ENCODE results near the gene ZNF302. TPM values are rescaled to one million over a fixed set of nuclear protein-coding genes. Genes with fewer than 3 reads are reported as not detected.

The ZNF302 gene
- total and polyA plus RNA-seq, 3 experiments from 2014 or later, result 13.4 to 16.0 (median 14.8) TPM

- no peaks in the 10 kb centered on the region for H3K4me1 Mint-ChIP-seq
- H3K27me3 Mint-ChIP-seq, result peaks cover 26 to 60% of the 10 kb centered on the region in 2 donors
- Histone ChIP-seq H3K9me3 (ENCODE audit: low read length) (peaks cover 7% of the 10 kb centered on the region), H3K36me3 (ENCODE audit: insufficient read depth, low read length) (no peaks in the 10 kb centered on the region), H3K27me3 (ENCODE audit: insufficient read depth, low read length, poor library complexity, severe bottlenecking) (no peaks in the 10 kb centered on the region), H3K27ac (ENCODE audit: low read depth, low read length) (no peak overlapping the region), H3K4me1 (ENCODE audit: insufficient read depth, low read length) (no peaks in the 10 kb centered on the region), H3K4me3 (ENCODE audit: low read length) (no peak overlapping the region)
- ChIA-PET POLR2A (no interaction called here), CTCF (interaction anchor here (0.7 to 3.0 kb wide), 7 partner anchors 8 to 212 kb away, joined by 3 to 30 read pairs (median 3); no protein-coding TSS in a partner anchor)
- peaks cover 0 to 10% (median 0%) of the 10 kb centered on the region in 3 donors for H3K36me3 Mint-ChIP-seq
- H3K9me3 Mint-ChIP-seq, result peaks cover 5 to 20% (median 12%) of the 10 kb centered on the region in 5 donors
- H3K27ac Mint-ChIP-seq, result no peak overlapping the region
- H3K4me3 Mint-ChIP-seq, result no peak overlapping the region
- no peak for DNase-seq
Observed at GRCh38 chr19:34713262-34713637, 35.8 kb downstream of the ZNF302 start.

GRCh38 chr19:34715357-34715756, 37.9 kb downstream of the ZNF302 start:
- Histone ChIP-seq H3K36me3 (ENCODE audit: insufficient read depth, low read length) (no peaks in the 10 kb centered on the region), H3K4me1 (ENCODE audit: insufficient read depth, low read length) (no peaks in the 10 kb centered on the region), H3K4me3 (ENCODE audit: low read length) (no peak overlapping the region), H3K27ac (ENCODE audit: low read depth, low read length) (no peak overlapping the region), H3K9me3 (ENCODE audit: low read length) (peaks cover 7% of the 10 kb centered on the region), H3K27me3 (ENCODE audit: insufficient read depth, low read length, poor library complexity, severe bottlenecking) (no peaks in the 10 kb centered on the region)
- Mint-ChIP-seq H3K36me3 (peaks cover 0 to 10% (median 0%) of the 10 kb centered on the region in 3 donors), H3K27ac (no peak overlapping the region), H3K4me3 (no peak overlapping the region), H3K4me1 (no peaks in the 10 kb centered on the region), H3K9me3 (peaks cover 5 to 20% (median 12%) of the 10 kb centered on the region in 5 donors), H3K27me3 (peaks cover 23 to 49% of the 10 kb centered on the region in 2 donors)
- DNase-seq, result no peak
- POLR2A ChIA-PET, result no interaction called here
- CTCF ChIA-PET, result no interaction called here

- Histone ChIP-seq H3K27ac (ENCODE audit: low read depth, low read length) (no peak overlapping the region), H3K9me3 (ENCODE audit: low read length) (no peaks in the 10 kb centered on the region), H3K4me1 (ENCODE audit: insufficient read depth, low read length) (no peaks in the 10 kb centered on the region), H3K4me3 (ENCODE audit: low read length) (no peak overlapping the region), H3K27me3 (ENCODE audit: insufficient read depth, low read length, poor library complexity, severe bottlenecking) (no peaks in the 10 kb centered on the region), H3K36me3 (ENCODE audit: insufficient read depth, low read length) (no peaks in the 10 kb centered on the region)
- no peak overlapping the region for H3K4me3 Mint-ChIP-seq
- H3K36me3 Mint-ChIP-seq, result no peaks in the 10 kb centered on the region
- ChIA-PET CTCF (no interaction called here), POLR2A (no interaction called here)
- H3K9me3 Mint-ChIP-seq, result no peaks in the 10 kb centered on the region
- H3K27ac Mint-ChIP-seq, result no peak overlapping the region
- peaks cover 13 to 41% of the 10 kb centered on the region in 2 donors for H3K27me3 Mint-ChIP-seq
- no peak for DNase-seq
- H3K4me1 Mint-ChIP-seq, result no peaks in the 10 kb centered on the region
Observed at GRCh38 chr19:34722353-34722752, 44.9 kb downstream of the ZNF302 start.

DNA sequence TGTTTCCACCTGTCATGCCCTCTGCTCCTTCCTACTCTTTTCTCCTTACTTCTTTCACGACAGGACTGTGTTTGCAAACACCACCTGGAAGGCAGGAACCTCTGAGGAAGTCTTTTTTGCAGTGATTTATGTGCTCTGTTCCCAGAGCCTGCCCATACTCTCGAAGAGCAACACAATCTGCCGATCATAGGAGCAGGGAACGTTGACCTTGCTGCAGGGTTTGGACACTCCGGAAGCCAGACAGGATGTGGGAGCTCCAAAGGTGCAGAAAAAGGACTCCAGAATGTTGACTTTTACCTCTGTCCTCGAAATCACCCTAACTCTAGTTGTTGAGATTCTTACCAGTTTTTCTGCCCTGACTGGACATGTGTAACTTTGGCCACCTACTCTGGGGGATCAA, 47.9 kb downstream of the ZNF302 start:
- CTCF ChIA-PET, result no interaction called here
- Mint-ChIP-seq H3K4me3 (no peak overlapping the region), H3K9me3 (no peaks in the 10 kb centered on the region), H3K36me3 (no peaks in the 10 kb centered on the region), H3K4me1 (no peaks in the 10 kb centered on the region), H3K27ac (no peak overlapping the region), H3K27me3 (peaks cover 19 to 53% of the 10 kb centered on the region in 2 donors)
- H3K27ac ChIP-seq (ENCODE audit: low read depth, low read length), result no peak overlapping the region
- POLR2A ChIA-PET, result no interaction called here
- no peaks in the 10 kb centered on the region for H3K9me3 ChIP-seq (ENCODE audit: low read length)
- H3K4me1 ChIP-seq (ENCODE audit: insufficient read depth, low read length), result no peaks in the 10 kb centered on the region
- H3K36me3 ChIP-seq (ENCODE audit: insufficient read depth, low read length), result no peaks in the 10 kb centered on the region
- H3K27me3 ChIP-seq (ENCODE audit: insufficient read depth, low read length, poor library complexity, severe bottlenecking), result no peaks in the 10 kb centered on the region
- DNase-seq, result no peak
- no peak overlapping the region for H3K4me3 ChIP-seq (ENCODE audit: low read length)

DNA sequence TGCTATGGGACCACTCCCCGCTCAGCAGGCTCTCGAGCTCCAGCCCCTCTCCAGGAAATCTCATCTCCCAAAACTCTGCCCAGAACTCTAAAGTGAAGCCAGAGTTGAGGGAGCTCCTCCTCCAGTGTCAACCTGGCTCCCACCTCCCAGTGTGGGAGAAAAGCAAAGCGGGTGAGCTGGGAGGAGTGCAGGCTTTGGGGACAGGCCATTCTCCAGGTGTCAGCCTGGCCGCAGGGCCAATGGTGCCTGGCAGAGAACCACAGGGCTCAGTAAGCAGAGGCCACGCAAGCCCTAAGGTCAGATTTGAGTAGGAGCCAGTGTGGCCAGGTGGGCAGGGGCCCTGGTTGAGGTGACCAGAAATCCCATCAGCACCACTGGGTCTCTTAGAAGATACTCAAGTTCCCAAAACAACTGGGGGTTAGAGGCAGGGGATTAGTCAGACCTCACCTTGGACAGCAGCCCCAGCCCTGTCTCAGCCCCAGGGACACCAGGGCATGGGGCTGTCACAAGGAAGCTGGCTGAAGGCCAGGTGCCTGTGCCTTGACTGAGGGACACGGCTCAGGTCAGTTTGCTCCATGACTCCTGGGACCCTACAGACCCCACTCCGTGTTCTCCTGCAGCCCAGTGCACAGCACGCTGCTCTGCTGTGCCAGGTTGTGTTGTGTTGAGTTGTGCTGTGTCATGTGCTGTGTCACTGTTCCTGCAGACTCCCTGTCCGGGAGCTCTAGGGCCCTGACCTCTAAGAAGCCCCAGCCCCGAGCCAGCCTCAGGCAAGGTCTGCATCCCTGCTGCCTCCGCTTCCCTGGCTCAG, 53.7 kb downstream of the ZNF302 start:
- Histone ChIP-seq H3K27me3 (ENCODE audit: insufficient read depth, low read length, poor library complexity, severe bottlenecking) (no peaks in the 10 kb centered on the region), H3K9me3 (ENCODE audit: low read length) (no peaks in the 10 kb centered on the region), H3K4me3 (ENCODE audit: low read length) (no peak overlapping the region), H3K4me1 (ENCODE audit: insufficient read depth, low read length) (peaks cover 13% of the 10 kb centered on the region), H3K36me3 (ENCODE audit: insufficient read depth, low read length) (no peaks in the 10 kb centered on the region), H3K27ac (ENCODE audit: low read depth, low read length) (no peak overlapping the region)
- Mint-ChIP-seq H3K4me3 (peak overlapping the region in 3 of 7 donors; percentile 15 to 82 (median 77)), H3K36me3 (peaks cover 9 to 19% (median 14%) of the 10 kb centered on the region in 3 donors), H3K27ac (peak overlapping the region in 1 of 8 donors; percentile 50), H3K27me3 (peaks cover 13 to 33% of the 10 kb centered on the region in 2 donors), H3K4me1 (peaks cover 25 to 32% (median 27%) of the 10 kb centered on the region in 3 donors), H3K9me3 (peaks cover 0 to 5% (median 0%) of the 10 kb centered on the region in 5 donors)
- ChIA-PET POLR2A (no interaction called here), CTCF (no interaction called here)
- no peak for DNase-seq

- ChIA-PET POLR2A (no interaction called here), CTCF (no interaction called here)
- H3K36me3 ChIP-seq (ENCODE audit: insufficient read depth, low read length), result no peaks in the 10 kb centered on the region
- peaks cover 10 to 25% of the 10 kb centered on the region in 2 donors for H3K27me3 Mint-ChIP-seq
- peaks cover 25 to 38% (median 34%) of the 10 kb centered on the region in 3 donors for H3K4me1 Mint-ChIP-seq
- peak overlapping the region in 3 of 7 donors; percentile 15 to 82 (median 58) for H3K4me3 Mint-ChIP-seq
- no peak overlapping the region for H3K27ac ChIP-seq (ENCODE audit: low read depth, low read length)
- H3K27me3 ChIP-seq (ENCODE audit: insufficient read depth, low read length, poor library complexity, severe bottlenecking), result no peaks in the 10 kb centered on the region
- no peak for DNase-seq
- peak overlapping the region in 1 of 8 donors; percentile 50 for H3K27ac Mint-ChIP-seq
- peaks cover 13 to 24% (median 19%) of the 10 kb centered on the region in 3 donors for H3K36me3 Mint-ChIP-seq
- H3K4me3 ChIP-seq (ENCODE audit: low read length), result no peak overlapping the region
- peaks cover 0 to 5% (median under 1%) of the 10 kb centered on the region in 5 donors for H3K9me3 Mint-ChIP-seq
- H3K4me1 ChIP-seq (ENCODE audit: insufficient read depth, low read length), result peaks cover 13% of the 10 kb centered on the region
- no peaks in the 10 kb centered on the region for H3K9me3 ChIP-seq (ENCODE audit: low read length)
Observed at GRCh38 chr19:34731964-34732363, 54.5 kb downstream of the ZNF302 start.

DNA sequence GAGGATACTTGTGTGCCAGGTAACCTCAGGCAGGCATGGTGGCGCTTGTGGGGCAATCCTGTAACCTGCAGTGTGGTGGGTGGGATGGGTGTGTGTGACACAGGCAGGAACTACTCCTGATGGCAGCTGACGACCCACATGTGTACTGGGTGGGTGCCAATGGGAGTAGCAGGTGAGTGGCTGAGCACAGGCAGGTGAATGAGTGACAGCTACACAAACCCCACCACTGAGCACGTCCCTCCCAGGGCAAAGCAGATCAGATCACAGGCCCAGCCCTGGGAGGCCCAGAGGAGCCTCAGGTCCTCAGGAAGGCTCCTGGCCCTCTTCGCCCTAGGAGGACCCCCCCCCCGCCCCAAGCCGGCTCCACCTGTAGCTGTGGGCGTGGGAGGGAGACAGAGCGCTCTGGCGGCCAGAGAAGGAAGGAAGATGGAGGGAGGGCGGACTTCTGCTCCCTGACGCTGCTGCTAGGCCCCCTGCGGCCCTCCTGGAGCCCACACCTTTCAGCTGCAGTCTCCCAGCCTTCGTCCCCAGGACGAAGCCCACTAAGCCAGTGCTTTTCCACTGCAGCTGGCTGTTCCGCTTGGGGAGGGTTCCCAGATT, 55.2 kb downstream of the ZNF302 start:
- Histone ChIP-seq H3K27ac (ENCODE audit: low read depth, low read length) (no peak overlapping the region), H3K36me3 (ENCODE audit: insufficient read depth, low read length) (no peaks in the 10 kb centered on the region), H3K9me3 (ENCODE audit: low read length) (peaks cover 5% of the 10 kb centered on the region), H3K27me3 (ENCODE audit: insufficient read depth, low read length, poor library complexity, severe bottlenecking) (no peaks in the 10 kb centered on the region), H3K4me3 (ENCODE audit: low read length) (no peak overlapping the region), H3K4me1 (ENCODE audit: insufficient read depth, low read length) (peaks cover 13% of the 10 kb centered on the region)
- ChIA-PET CTCF (no interaction called here), POLR2A (interaction anchor here (0.9 kb wide), 1 partner anchor 39 kb away, joined by 3 read pairs; no protein-coding TSS in a partner anchor)
- Mint-ChIP-seq H3K27ac (no peak overlapping the region), H3K4me1 (peaks cover 25 to 39% (median 36%) of the 10 kb centered on the region in 3 donors), H3K9me3 (peaks cover 0 to 9% (median 2%) of the 10 kb centered on the region in 5 donors), H3K36me3 (peaks cover 15 to 30% (median 21%) of the 10 kb centered on the region in 3 donors), H3K27me3 (peaks cover 8 to 18% of the 10 kb centered on the region in 2 donors), H3K4me3 (peak overlapping the region in 6 of 7 donors; percentile 28 to 71 (median 58))
- DNase-seq, result peak in 1 of 5 donors; percentile 2

- Histone ChIP-seq H3K27me3 (ENCODE audit: insufficient read depth, low read length, poor library complexity, severe bottlenecking) (no peaks in the 10 kb centered on the region), H3K4me3 (ENCODE audit: low read length) (peak overlapping the region; percentile 86), H3K4me1 (ENCODE audit: insufficient read depth, low read length) (peaks cover 13% of the 10 kb centered on the region), H3K36me3 (ENCODE audit: insufficient read depth, low read length) (no peaks in the 10 kb centered on the region), H3K9me3 (ENCODE audit: low read length) (peaks cover 5% of the 10 kb centered on the region), H3K27ac (ENCODE audit: low read depth, low read length) (peak overlapping the region; percentile 91)
- Mint-ChIP-seq H3K9me3 (peaks cover 0 to 13% (median 6%) of the 10 kb centered on the region in 5 donors), H3K4me1 (peaks cover 25 to 39% (median 36%) of the 10 kb centered on the region in 3 donors), H3K36me3 (peaks cover 19 to 34% (median 26%) of the 10 kb centered on the region in 3 donors), H3K27ac (peak overlapping the region; percentile 92 to 99 (median 97)), H3K27me3 (peaks cover 4 to 14% of the 10 kb centered on the region in 2 donors), H3K4me3 (peak overlapping the region; percentile 91 to 98 (median 96))
- peak in 3 of 5 donors; percentile 3 to 56 (median 25) for DNase-seq
- ChIA-PET CTCF (no interaction called here), POLR2A (interaction anchor here (0.6 to 1.0 kb wide), 3 partner anchors 39 to 327 kb away, joined by 3 to 10 read pairs (median 3); partner anchors contain the start of genes SCGB2B2 and ZNF302)
Observed at GRCh38 chr19:34733266-34733745, 55.8 kb downstream of the ZNF302 start.
